GM12801 (cell line): Measurements from ENCODE around the gene SORL1.

Source experiments
- CTCF ChIP-seq: IDR thresholded peaks from one replicate; pipeline ENCODE4 v1.5.1; 2011; ENCODE audit warnings: control low read depth; ENCODE audit not compliant: insufficient read length; ENCODE audit errors: extremely low read depth

Gene SORL1

GRCh38 chr11:121520243-121521144, 68.4 kb downstream of the SORL1 start:
- TF ChIP-seq CTCF: no peak

- TF ChIP-seq CTCF: no peak
Observed at GRCh38 chr11:121521145-121522042, 69.3 kb downstream of the SORL1 start.

- no peak for TF ChIP-seq CTCF
Observed at GRCh38 chr11:121522043-121522941, 70.2 kb downstream of the SORL1 start.

- no peak for TF ChIP-seq CTCF
Observed at GRCh38 chr11:121523581-121524232, 71.6 kb downstream of the SORL1 start.

- TF ChIP-seq CTCF: no peak
Observed at GRCh38 chr11:121524233-121524631, 72.1 kb downstream of the SORL1 start.

DNA sequence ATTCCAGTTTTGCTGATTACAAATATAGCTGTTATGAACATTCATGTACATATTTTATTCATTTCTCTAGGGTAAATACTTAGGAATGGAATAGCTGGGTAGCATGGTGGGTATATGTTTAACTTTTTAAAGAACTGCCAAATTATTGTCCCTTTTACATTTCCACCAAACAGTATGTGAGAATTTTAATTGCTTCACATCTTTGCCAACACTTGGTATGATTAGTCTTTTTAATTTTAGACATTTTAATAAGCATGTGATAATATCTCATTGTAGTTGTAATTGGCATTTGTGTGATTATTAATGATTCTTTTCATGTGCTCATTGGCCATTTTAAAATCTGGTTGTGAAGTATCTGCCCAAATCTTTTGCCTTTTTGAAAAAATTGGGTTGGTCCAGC, 73.3 kb downstream of the SORL1 start:
- no peak for TF ChIP-seq CTCF
